GM23338 (cell line): ENCODE data around the gene PRKD1. TPM values are rescaled to one million over a fixed set of nuclear protein-coding genes. Genes with fewer than 3 reads are reported as not detected.

Experiments used
- ATAC-seq: fragments of 200-7000 bp; cut with Tn5 transposase; 3 replicates; pipeline ENCODE4 v1.9.1; 2020
- DNase-seq: peaks from one replicate; pipeline ENCODE4 v3.0.0-alpha.2; 2015; ENCODE audit warnings: low spot score
- H2AFZ ChIP-seq: fragments of 200-600 bp; sonication (generic); 2 replicates; pipeline ENCODE4 v1.8.0; 2016; ENCODE audit warnings: antibody characterized with exemption, mild to moderate bottlenecking, moderate library complexity
- H3F3A ChIP-seq: fragments of 200-600 bp; sonication (generic); replicated peaks from 2 replicates; pipeline ENCODE4 v1.8.0; 2017; ENCODE audit warnings: antibody characterized with exemption, mixed run types, low read depth
- H3K27ac ChIP-seq: fragments of 200-600 bp; sonication (generic); 2 replicates; pipeline ENCODE4 v1.6.1; 2016; ENCODE audit warnings: low read depth
- H3K27me3 ChIP-seq: fragments of 200-600 bp; sonication (generic); 2 replicates; pipeline ENCODE4 v1.8.0; 2016; ENCODE audit warnings: mild to moderate bottlenecking, mixed run types, moderate library complexity; ENCODE audit not compliant: insufficient read depth
- H3K36me3 ChIP-seq: fragments of 200-600 bp; sonication (generic); 2 replicates; pipeline ENCODE4 v1.8.0; 2016; ENCODE audit warnings: mild to moderate bottlenecking; ENCODE audit not compliant: insufficient read depth
- H3K4me1 ChIP-seq: fragments of 200-600 bp; sonication (generic); 2 replicates; pipeline ENCODE4 v1.8.0; 2016; ENCODE audit warnings: mild to moderate bottlenecking, moderate library complexity; ENCODE audit not compliant: insufficient read depth
- H3K4me2 ChIP-seq: fragments of 200-600 bp; sonication (generic); 2 replicates; pipeline ENCODE4 v1.7.1; 2017; ENCODE audit warnings: mixed run types
- H3K4me3 ChIP-seq: fragments of 200-600 bp; sonication (generic); 2 replicates; pipeline ENCODE4 v1.6.1; 2016; ENCODE audit warnings: mixed run types
- H3K79me2 ChIP-seq: fragments of 200-600 bp; sonication (generic); replicated peaks from 2 replicates; pipeline ENCODE4 v1.8.0; 2017; ENCODE audit warnings: mild to moderate bottlenecking; ENCODE audit not compliant: insufficient read depth
- H3K9me2 ChIP-seq: fragments of 200-600 bp; sonication (generic); 2 replicates; pipeline ENCODE4 v1.8.0; 2017; ENCODE audit not compliant: insufficient read depth
- H4K20me1 ChIP-seq: fragments of 200-600 bp; sonication (generic); replicated peaks from 2 replicates; pipeline ENCODE4 v1.8.0; 2017; ENCODE audit warnings: mild to moderate bottlenecking; ENCODE audit not compliant: insufficient read depth
- H3K27ac Mint-ChIP-seq: 2 replicates; pipeline ENCODE4 v1.8.0; 2020; ENCODE audit warnings: inconsistent platforms, mild to moderate bottlenecking, moderate library complexity, mixed read lengths
- H3K27me3 Mint-ChIP-seq: 3 replicates; pipeline ENCODE4 v1.8.0; 2022; ENCODE audit warnings: low read depth, mild to moderate bottlenecking, moderate library complexity, mixed read lengths, inconsistent platforms; ENCODE audit not compliant: insufficient read depth, poor library complexity
- H3K36me3 Mint-ChIP-seq: 3 replicates; pipeline ENCODE4 v1.8.0; 2021; ENCODE audit warnings: low read depth, mild to moderate bottlenecking, inconsistent platforms, moderate library complexity, mixed read lengths
- H3K4me1 Mint-ChIP-seq: 3 replicates; pipeline ENCODE4 v1.8.0; 2020; ENCODE audit warnings: mild to moderate bottlenecking, inconsistent platforms, mixed read lengths
- H3K4me3 Mint-ChIP-seq: 3 replicates; pipeline ENCODE4 v1.8.0; 2021; ENCODE audit warnings: moderate library complexity, mild to moderate bottlenecking, inconsistent platforms, mixed read lengths
- H3K9me3 Mint-ChIP-seq: 3 replicates; pipeline ENCODE4 v1.8.0; 2020; ENCODE audit warnings: moderate library complexity, mild to moderate bottlenecking, inconsistent platforms, mixed read lengths
- CREB1 ChIP-seq: fragments of 250-450 bp; sonication (Bioruptor Pico); IDR thresholded peaks from 2 replicates; pipeline ENCODE4 v1.5.0; 2020; ENCODE audit warnings: low read depth, mild to moderate bottlenecking, moderate library complexity
- CTCF ChIP-seq, 2 experiments: fragments of 200-600 bp in 1 of 2; sonication (generic) in 1 of 2; conservative IDR thresholded peaks; 2 replicates each; pipeline versions ENCODE4 v1.5.1 to v1.6.1; 2016 to 2017; ENCODE audit warnings: antibody characterized with exemption in 2 of 2, low read depth in 2 of 2, mild to moderate bottlenecking in 2 of 2, moderate library complexity in 1 of 2
- ETS1 ChIP-seq: IDR thresholded peaks from 2 replicates; pipeline ENCODE4 v1.6.1; 2016; ENCODE audit warnings: antibody characterized with exemption
- EZH2 ChIP-seq: fragments of 200-600 bp; sonication (generic); IDR thresholded peaks from one replicate; pipeline ENCODE4 v1.8.0; 2017; ENCODE audit warnings: antibody characterized with exemption, mild to moderate bottlenecking, low read depth; ENCODE audit not compliant: unreplicated experiment
- EZH2phosphoT487 ChIP-seq: fragments of 200-600 bp; sonication (generic); IDR thresholded peaks from one replicate; pipeline ENCODE4 v1.8.1; 2018; ENCODE audit warnings: antibody characterized with exemption; ENCODE audit not compliant: unreplicated experiment
- JUNB ChIP-seq: IDR thresholded peaks from one replicate; pipeline ENCODE4 v1.6.1; 2016; ENCODE audit warnings: antibody characterized with exemption; ENCODE audit not compliant: unreplicated experiment
- NANOG ChIP-seq: IDR thresholded peaks from 2 replicates; pipeline ENCODE4 v1.6.1; 2016; ENCODE audit warnings: antibody characterized with exemption, borderline replicate concordance
- POLR2AphosphoS5 ChIP-seq: IDR thresholded peaks from 2 replicates; pipeline ENCODE4 v1.6.1; 2016; ENCODE audit warnings: antibody characterized with exemption, low read depth
- REST ChIP-seq: IDR thresholded peaks from one replicate; pipeline ENCODE4 v1.6.1; 2018; ENCODE audit warnings: antibody characterized with exemption; ENCODE audit not compliant: unreplicated experiment
- STAT1 ChIP-seq: IDR thresholded peaks from one replicate; pipeline ENCODE4 v1.6.1; 2016; ENCODE audit warnings: antibody characterized with exemption; ENCODE audit not compliant: unreplicated experiment
- ZNF114 ChIP-seq: fragments of 250-450 bp; sonication (Bioruptor Pico); IDR thresholded peaks from 2 replicates; pipeline ENCODE4 v1.5.0; 2020; ENCODE audit warnings: mild to moderate bottlenecking, moderate library complexity
- ZNF331 ChIP-seq: fragments of 250-450 bp; sonication (Bioruptor Pico); IDR thresholded peaks from 2 replicates; pipeline ENCODE4 v1.5.0; 2020; ENCODE audit warnings: low read depth, mild to moderate bottlenecking, moderate library complexity
- ZNF462 ChIP-seq: fragments of 250-450 bp; sonication (Bioruptor Pico); IDR thresholded peaks from 2 replicates; pipeline ENCODE4 v1.5.0; 2020; ENCODE audit warnings: mild to moderate bottlenecking, moderate library complexity
- polyA plus RNA-seq: library from polyadenylated mRNA; unstranded; fragments of >200 nt; fragmentation: Nextera tagmentation; extraction: Ambion mirVana; gene quantifications from 2 replicates; pipeline ENCODE4 v1.2.1, GENCODE V29; 2016
- total RNA-seq: library from RNA; depleted of rRNA; stranded (reverse); fragments of >200 nt; shearing (Covaris generic); gene quantifications from 2 replicates; pipeline ENCODE4 v1.2.3, GENCODE V29; 2014

Gene PRKD1
- total and polyA plus RNA-seq, 2 experiments from 2014 or later = 3.1 to 9.7 TPM

GRCh38 chr14:29928117-29928640, 532 bp upstream of the PRKD1 start:
- Mint-ChIP-seq H3K36me3 (no peaks in the 10 kb centered on the region; the same call in 2 of the 3 replicates), H3K4me3 (peak overlapping the region; percentile 72), H3K27ac (no peak overlapping the region), H3K27me3 (peaks cover 22% of the 10 kb centered on the region), H3K9me3 (no peaks in the 10 kb centered on the region), H3K4me1 (peaks cover 31% of the 10 kb centered on the region)
- Histone ChIP-seq H3K4me1 (peaks cover 27% of the 10 kb centered on the region), H3K79me2 (no peaks in the 10 kb centered on the region; the same call in 1 of the 2 replicates), H3K4me3 (peak overlapping the region; percentile 81), H3K36me3 (no peaks in the 10 kb centered on the region), H3K9me2 (no peaks in the 10 kb centered on the region), H3K4me2 (peak overlapping the region; percentile 85), H3K27me3 (peaks cover 61% of the 10 kb centered on the region), H3F3A (peaks cover 6% of the 10 kb centered on the region; the same call in 1 of the 2 replicates), H2AFZ (peak overlapping the region; percentile 26), H4K20me1 (no peaks in the 10 kb centered on the region), H3K27ac (no peak overlapping the region)
- DNase-seq (peak; percentile 58), ATAC-seq (peak; percentile 37)
- no peak for TF ChIP-seq ZNF462 (CRISPR knock-in tag)
- TF ChIP-seq EZH2 = no peak
- no peak for TF ChIP-seq REST
- TF ChIP-seq ZNF331 (CRISPR knock-in tag) = no peak
- no peak for TF ChIP-seq ETS1
- TF ChIP-seq POLR2AphosphoS5 = no peak
- no peak for TF ChIP-seq NANOG
- TF ChIP-seq STAT1 = no peak
- TF ChIP-seq CREB1 = no peak
- TF ChIP-seq ZNF114 (CRISPR knock-in tag) = no peak
- TF ChIP-seq CTCF (conservative IDR thresholded peaks at IDR 0.05; ENCODE audit: low read depth in 2 of 2) = no peak
- no peak for TF ChIP-seq JUNB
- TF ChIP-seq EZH2phosphoT487 = no peak
